ENCODE data around the gene AR. TPM values are rescaled to one million over a fixed set of nuclear protein-coding genes. Genes with fewer than 3 reads are reported as not detected.

AR gene
- polyA plus RNA-seq, 1 donor (not counting 4 experiments of a cell fraction or from before 2014, with no cell fraction given): 0.47 TPM

DNA sequence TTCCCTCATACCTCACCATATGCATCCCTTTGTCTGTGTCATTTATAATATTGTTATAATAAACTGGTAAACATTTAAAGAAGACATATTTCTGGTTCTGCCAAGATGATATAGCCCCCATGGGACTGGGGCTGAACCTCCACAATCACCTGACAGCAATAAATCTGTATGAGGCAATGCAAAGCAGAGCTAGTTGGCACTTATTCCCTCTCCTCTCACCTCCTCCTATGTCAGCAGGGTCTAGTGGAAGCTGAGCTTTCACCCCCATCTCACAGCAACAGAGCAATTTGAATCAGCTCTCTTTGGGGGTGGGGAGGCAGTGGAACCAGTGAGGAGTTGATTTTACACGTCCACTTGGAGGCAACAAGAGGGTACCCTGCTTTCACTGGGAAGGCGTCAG is 206.9 kb downstream of the AR start:
- Histone ChIP-seq H3K9me3 (ENCODE audit: control insufficient read depth, low read depth, low read length) (no peaks in the 10 kb centered on the region), H3K4me2 (ENCODE audit: control insufficient read depth, extremely low read depth, insufficient read depth, low read depth, low read length) (no peak overlapping the region), H3K4me3 (ENCODE audit: control insufficient read depth in 2 of 3, extremely low read depth in 1 of 3, insufficient read depth in 2 of 3, low read depth in 1 of 3, low read length in 3 of 3) (no peak overlapping the region), H3K79me2 (ENCODE audit: control insufficient read depth, insufficient read depth, low read length) (no peaks in the 10 kb centered on the region), H3K9me1 (ENCODE audit: control insufficient read depth, extremely low read depth, insufficient read depth, low read length) (no peaks in the 10 kb centered on the region), H3K4me1 (ENCODE audit: control insufficient read depth, extremely low read depth, insufficient read depth, low read length) (no peaks in the 10 kb centered on the region), H3K9ac (ENCODE audit: control insufficient read depth, extremely low read depth, insufficient read depth, low read length) (no peak overlapping the region), H3K36me3 (ENCODE audit: control insufficient read depth in 2 of 2, extremely low read depth in 1 of 2, insufficient read depth in 2 of 2, low read length in 2 of 2) (no peaks in the 10 kb centered on the region), H2AFZ (ENCODE audit: control insufficient read depth, low read length) (no peak overlapping the region), H4K20me1 (ENCODE audit: control insufficient read depth, extremely low read depth, insufficient read depth, low read length) (no peaks in the 10 kb centered on the region), H3K27me3 (ENCODE audit: control insufficient read depth, extremely low read depth, insufficient read depth, low read length) (no peaks in the 10 kb centered on the region), H3K27ac (ENCODE audit: control insufficient read depth, insufficient read depth, low read length) (no peak overlapping the region)
- dilution Hi-C loops (cut with MboI; ENCODE audit: extremely low pct_ligation_motif_present, low sequenced_read_pairs): no loop called here
- FAIRE-seq (no peak), DNase-seq (ENCODE audit: low read depth, low spot score) (no peak)
- no peak for TF ChIP-seq EZH2 (IDR thresholded peaks at IDR 0.05; ENCODE audit: low read length)
- TF ChIP-seq, protein P1, sequence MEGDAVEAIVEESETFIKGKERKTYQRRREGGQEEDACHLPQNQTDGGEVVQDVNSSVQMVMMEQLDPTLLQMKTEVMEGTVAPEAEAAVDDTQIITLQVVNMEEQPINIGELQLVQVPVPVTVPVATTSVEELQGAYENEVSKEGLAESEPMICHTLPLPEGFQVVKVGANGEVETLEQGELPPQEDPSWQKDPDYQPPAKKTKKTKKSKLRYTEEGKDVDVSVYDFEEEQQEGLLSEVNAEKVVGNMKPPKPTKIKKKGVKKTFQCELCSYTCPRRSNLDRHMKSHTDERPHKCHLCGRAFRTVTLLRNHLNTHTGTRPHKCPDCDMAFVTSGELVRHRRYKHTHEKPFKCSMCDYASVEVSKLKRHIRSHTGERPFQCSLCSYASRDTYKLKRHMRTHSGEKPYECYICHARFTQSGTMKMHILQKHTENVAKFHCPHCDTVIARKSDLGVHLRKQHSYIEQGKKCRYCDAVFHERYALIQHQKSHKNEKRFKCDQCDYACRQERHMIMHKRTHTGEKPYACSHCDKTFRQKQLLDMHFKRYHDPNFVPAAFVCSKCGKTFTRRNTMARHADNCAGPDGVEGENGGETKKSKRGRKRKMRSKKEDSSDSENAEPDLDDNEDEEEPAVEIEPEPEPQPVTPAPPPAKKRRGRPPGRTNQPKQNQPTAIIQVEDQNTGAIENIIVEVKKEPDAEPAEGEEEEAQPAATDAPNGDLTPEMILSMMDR (optimal IDR thresholded peaks at IDR 0.05 in 1 of 3, IDR thresholded peaks at IDR 0.05 in 1 of 3, conservative IDR thresholded peaks at IDR 0.05 in 1 of 3; ENCODE audit: extremely low read depth in 1 of 3, insufficient read depth in 2 of 3, low read length in 3 of 3): no peak

DNA sequence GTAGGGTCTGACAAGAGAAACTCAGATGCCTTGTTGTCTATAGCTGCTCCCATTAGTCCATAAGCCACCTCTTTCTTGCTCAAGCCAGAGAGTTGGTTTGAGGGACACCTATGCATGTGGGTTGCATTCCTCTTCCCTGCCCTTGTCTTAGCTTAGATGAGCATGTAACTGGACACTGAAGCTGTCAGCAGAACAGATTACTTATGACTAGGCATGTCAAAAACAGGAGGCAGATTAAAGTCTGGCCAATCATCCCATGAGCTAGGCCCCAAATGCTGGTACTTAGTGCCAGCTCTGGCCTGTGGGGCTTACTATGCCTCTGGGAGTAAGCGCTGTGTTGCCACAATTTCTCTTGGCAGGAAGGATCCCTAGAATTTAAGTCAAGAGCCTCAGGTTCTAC is 215.2 kb downstream of the AR start:
- Histone ChIP-seq H3K27me3 (ENCODE audit: control insufficient read depth, extremely low read depth, insufficient read depth, low read length) (no peaks in the 10 kb centered on the region), H3K9me1 (ENCODE audit: control insufficient read depth, extremely low read depth, insufficient read depth, low read length) (no peaks in the 10 kb centered on the region), H3K9ac (ENCODE audit: control insufficient read depth, extremely low read depth, insufficient read depth, low read length) (no peak overlapping the region), H3K36me3 (ENCODE audit: control insufficient read depth in 2 of 2, extremely low read depth in 1 of 2, insufficient read depth in 2 of 2, low read length in 2 of 2) (no peaks in the 10 kb centered on the region), H3K79me2 (ENCODE audit: control insufficient read depth, insufficient read depth, low read length) (no peaks in the 10 kb centered on the region), H3K4me2 (ENCODE audit: control insufficient read depth, extremely low read depth, insufficient read depth, low read depth, low read length) (no peak overlapping the region), H3K4me1 (ENCODE audit: control insufficient read depth, extremely low read depth, insufficient read depth, low read length) (no peaks in the 10 kb centered on the region), H2AFZ (ENCODE audit: control insufficient read depth, low read length) (no peak overlapping the region), H3K9me3 (ENCODE audit: control insufficient read depth, low read depth, low read length) (no peaks in the 10 kb centered on the region), H3K27ac (ENCODE audit: control insufficient read depth, insufficient read depth, low read length) (no peak overlapping the region), H4K20me1 (ENCODE audit: control insufficient read depth, extremely low read depth, insufficient read depth, low read length) (no peaks in the 10 kb centered on the region), H3K4me3 (ENCODE audit: control insufficient read depth in 2 of 3, extremely low read depth in 1 of 3, insufficient read depth in 2 of 3, low read depth in 1 of 3, low read length in 3 of 3) (no peak overlapping the region)
- no peak for FAIRE-seq
- no peak for DNase-seq (ENCODE audit: low read depth, low spot score)
- dilution Hi-C loops (cut with MboI; ENCODE audit: extremely low pct_ligation_motif_present, low sequenced_read_pairs): no loop called here
- TF ChIP-seq, protein P1 (optimal IDR thresholded peaks at IDR 0.05 in 1 of 3, IDR thresholded peaks at IDR 0.05 in 1 of 3, conservative IDR thresholded peaks at IDR 0.05 in 1 of 3; ENCODE audit: extremely low read depth in 1 of 3, insufficient read depth in 2 of 3, low read length in 3 of 3): no peak
- TF ChIP-seq EZH2 (IDR thresholded peaks at IDR 0.05; ENCODE audit: low read length): no peak
